ENCODE results near the gene ROBO2. TPM values are rescaled to one million over a fixed set of nuclear protein-coding genes. Genes with fewer than 3 reads are reported as not detected.
A peak's percentile ranks its signal among the peaks of the same experiment; 100 is the strongest.

The ROBO2 gene
- total RNA-seq, 1 donor from 2014 or later: 42.3 TPM

DNA sequence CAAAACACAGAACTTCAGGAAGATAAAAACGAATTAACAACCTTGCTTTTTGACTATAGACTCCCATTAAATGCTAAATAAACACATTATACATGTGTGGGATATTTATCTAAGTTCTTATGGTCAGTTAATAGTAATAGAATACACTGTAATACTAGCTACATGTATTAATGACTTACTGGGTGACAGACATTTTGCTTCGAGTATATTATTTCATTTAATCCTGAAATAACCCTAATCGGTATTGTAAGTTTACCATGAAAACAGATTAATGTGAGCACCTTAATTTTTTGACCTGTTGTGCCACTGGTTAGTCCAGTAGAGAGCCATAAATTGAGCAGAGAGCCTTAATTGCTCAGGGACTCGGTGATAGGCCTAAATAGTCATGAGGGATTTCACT lies 151.1 kb downstream of the ROBO2 start:
- DNase-seq: no peak

DNA sequence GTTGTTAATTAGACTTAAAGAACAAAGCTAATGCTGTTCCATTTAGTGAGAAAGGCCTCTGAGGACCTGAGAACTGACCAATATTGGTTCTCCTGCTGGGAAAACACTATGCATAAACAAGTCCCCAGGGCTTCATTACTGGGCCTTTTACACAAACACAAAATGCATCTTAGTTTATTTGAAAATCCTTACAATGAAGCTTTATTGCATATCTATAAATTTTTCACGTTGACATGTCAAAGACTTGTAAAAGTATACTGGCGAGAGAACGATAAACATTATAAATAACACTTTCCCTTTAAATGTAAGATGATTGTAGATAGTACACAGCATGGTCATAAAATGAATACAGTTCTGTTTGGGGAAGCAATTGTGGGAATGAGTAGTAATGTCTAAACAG lies 151.7 kb downstream of the ROBO2 start:
- no peak for DNase-seq

DNA sequence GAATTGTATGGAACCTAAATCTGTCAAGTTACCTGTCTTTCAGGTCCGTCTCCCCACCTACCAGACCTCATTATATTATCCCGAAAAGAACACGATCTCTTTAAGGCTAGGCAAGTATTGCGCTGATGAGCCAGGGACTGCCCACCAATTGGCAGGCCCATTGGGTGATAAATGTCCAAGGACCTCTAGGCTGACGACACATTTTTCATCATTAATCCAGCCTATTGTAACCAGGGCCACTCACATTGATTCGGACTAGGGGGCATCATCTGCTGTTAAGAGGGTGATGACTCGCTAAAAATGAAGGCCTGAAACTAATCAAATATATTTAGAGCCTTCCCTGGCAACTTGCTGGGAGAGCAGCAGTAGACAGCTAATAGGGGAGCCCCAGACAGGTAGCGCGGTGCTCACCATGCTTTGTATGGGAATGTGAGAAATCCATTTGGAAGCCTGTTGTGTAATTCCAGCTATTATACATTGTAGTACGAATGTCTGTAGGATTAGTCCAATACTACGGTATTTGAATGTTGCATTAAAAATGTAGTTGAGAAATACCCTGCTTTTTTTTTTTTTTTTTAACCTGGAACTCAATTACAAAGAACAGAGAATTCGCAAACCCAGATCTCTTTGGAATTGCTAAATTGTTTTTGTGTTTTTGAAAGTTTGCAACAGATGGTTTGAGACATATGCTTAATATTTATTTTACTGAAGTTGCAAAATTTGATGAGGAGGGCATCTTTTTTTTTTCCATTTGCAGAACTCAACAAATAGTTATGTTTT lies 156.1 kb downstream of the ROBO2 start:
- no peak for DNase-seq

DNA sequence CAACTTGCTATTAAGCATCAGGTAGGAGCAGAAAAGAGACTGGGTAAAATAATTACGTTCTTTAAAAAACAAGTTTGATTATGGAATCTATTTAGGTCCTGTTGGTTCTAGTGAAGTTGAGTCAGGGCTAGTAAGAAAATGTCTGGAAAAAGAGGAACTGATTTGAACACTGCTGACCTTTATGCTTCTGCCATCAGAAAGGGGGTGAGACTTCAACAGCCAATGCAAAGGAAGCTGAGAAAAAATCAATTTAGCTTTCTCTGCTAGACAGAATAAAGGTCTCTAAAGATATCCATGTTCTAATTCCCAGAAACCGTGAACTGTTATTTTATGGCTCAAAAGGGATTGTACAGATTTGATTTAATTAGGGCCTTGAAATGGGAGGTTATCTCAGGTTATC lies 157.5 kb downstream of the ROBO2 start:
- no peak for DNase-seq

DNA sequence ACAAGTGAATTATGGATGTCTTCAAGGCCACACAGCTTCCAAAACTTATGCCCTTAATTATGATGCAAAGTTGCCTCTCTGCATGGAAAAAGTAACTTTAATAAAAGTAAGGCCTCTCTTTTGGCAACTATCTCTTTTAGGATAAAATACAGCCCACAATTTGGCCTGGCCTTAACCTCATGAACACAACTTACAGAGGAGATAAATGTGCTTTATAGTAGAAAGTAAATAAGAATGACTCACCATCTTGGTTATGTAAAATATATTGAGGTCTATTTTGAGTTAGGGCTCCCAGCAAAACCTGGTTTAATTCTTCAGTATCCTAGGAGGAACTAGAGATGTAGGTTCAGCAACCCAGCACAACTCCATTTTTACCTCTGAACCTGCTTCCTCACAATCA lies 164.0 kb downstream of the ROBO2 start:
- no peak for DNase-seq

DNA sequence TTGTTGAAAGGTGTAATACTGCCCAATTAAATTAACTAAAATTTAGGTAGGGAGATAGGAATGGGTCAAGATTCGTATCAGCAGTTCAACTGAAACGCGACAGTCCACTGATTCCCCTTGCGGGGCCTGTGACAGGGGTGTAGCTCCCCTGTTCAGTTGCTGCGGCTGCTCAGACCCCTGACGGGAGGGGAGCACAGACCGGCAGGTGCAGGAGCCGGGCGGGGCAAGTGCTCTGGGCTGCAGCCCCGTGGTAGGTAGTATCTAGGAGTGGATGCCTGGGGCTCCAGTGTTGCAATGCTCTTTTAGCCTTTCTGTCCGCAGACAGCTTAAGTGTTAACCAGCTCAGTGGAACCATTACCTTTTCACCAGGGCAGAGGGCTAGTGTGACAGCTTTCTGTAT lies 164.9 kb downstream of the ROBO2 start:
- DNase-seq: no peak

DNA sequence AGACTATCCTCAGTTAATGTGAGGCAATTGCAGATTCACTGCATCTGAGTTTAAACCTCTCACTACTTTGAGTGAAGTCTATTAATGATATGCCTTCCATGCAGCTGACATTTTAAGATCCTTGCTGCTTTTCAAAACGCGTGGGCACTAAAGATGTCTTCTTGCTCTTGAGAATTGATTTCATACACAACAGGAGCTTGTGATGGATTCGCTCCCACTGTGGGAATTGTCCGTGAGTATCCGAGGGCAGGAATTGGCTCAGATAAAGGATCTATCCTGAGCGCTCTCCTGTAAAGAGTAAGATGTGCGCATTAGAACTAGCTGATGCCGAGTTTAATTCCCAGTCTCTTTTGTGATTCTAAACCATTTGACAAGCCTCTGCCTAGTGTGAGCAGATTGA lies 167.9 kb downstream of the ROBO2 start:
- DNase-seq: no peak

DNA sequence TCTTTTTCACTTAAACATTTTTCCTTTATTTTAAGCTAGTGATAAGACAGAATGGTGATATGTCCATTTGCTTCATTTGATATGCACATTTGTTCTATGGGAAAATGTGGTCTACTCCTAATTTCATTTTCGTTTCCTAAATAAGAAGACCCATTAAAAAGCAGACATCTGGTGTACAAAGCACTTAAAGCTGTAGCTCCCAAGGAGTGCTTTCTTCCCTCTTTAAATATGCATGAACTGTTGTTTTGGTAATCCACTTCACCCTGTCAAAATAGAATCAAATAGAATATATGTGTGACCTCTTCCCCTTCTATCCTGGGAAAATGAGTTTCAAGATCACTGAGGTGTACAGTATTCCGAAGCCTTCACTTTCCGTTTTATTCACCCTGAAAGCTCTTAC lies 182.8 kb downstream of the ROBO2 start:
- no peak for DNase-seq

DNA sequence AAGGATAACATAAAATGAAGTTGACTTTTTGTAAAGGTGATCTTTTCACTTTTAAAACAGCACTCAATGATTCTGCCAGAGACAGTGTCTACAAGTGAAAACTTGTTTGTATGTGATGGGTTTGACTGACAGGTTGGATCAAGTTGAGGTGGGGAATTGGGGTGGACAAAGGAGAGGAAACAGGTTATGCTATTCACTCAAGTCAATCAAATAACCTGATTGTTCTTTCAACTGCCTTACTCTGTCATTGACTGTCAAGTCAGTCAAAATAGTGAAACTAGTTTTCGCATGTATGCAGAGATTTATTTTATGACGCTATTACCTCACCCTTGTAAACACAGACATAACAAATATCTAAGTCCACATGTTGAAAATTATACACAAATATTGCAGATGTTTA lies 187.7 kb downstream of the ROBO2 start:
- peak; percentile 30 for DNase-seq

DNA sequence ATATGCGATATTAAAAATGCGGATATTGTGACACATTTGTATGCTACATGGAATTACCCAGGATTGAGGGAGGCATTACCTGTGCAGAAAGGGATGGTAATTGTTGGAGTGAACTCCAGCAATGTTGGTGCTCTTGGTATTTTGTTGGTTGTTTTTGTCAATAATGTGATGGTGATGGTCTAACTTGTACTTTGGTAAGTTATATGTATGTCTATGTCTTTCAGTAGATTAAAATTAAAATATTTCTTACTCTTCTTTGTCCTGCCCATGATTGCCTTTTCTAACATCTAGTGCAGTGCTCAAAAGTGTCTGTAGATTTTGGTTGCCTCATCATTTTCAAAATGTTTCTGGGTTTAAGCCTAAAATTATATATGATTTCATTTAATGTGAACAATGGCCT lies 192.7 kb downstream of the ROBO2 start:
- DNase-seq: no peak

DNA sequence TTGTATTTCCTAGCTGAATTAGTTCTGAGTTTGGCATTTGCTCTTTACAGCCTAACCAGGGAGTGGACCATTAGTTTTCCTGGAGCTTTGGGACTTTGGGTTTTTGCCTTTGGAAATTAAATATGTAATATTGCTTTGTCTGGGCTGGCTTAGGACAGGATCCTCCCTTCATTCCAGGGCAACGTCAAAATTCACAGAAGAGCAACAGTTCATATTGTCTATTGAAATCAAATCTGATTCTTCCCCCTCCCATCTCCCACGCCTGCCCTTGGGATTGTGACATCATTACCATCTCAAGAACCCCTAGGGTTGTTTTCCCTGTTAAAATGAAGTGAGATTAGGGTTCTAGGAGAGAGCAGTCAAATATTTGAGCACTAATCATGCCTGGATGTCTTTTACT lies 194.1 kb downstream of the ROBO2 start:
- DNase-seq: no peak

DNA sequence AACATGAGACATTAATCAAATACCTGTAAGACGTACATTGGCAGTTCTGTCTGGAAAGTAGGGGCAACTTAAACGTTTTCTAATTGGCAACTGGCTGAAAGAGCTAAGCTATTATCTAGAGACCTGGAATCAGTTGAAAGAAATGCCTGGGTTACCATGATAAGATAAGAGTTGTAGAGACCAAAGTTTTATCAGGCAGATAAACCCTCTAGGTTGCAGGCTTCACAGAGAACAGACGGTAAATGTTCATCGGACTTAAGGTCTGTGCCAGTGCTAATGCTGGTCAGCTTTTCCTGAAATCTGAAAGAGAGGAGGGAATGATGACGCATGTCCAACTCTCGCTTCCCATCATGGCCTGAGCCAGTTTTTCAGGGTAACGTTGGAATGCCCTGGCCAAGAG lies 196.2 kb downstream of the ROBO2 start:
- no peak for DNase-seq

DNA sequence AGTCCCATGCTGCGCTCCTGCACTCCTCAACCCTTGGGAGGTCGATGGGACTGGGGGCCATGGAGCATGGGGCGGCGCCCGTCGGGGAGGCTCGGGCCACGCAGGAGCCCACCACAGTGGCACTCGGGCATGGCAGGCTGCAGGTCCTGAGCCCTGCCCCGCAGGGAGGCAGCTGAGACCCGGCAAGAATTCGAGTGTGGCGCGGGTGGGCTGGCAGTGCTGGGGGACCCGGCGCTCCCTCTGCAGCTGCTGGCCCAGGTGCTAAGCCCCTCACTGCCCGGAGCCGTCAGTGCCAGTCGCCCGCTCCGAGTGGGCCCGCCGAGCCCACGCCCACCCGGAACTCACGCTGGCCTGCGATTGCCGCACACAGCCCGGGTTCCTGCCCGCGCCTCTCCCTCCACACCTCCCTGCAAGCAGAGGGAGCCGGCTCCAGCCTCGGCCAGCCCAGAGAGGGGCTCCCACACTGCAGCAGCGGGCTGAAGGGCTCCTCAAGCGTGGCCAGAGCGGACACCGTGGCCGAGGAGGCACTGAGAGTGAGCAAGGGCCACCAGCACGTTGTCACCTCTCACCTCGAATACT lies 200.3 kb downstream of the ROBO2 start:
- DNase-seq: no peak

DNA sequence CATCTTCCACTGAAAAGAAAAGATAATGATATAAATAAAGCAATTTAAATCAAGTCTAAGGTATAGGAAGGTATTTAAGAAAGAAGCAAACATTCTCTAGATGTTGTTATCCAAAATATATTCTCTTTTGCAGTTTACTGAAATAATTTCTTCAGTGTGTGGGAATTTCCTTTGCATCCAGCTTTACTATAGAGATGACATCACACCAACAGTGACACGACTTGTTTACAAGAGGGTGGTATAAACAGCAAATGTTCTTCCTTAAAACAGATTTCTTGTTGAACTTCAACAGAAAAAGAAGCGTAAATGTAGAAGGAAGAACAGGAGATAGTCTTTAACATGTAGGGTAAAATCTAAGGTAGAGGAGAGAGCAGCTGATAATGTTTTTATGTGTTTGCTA lies 202.5 kb downstream of the ROBO2 start:
- DNase-seq: peak; percentile 37

DNA sequence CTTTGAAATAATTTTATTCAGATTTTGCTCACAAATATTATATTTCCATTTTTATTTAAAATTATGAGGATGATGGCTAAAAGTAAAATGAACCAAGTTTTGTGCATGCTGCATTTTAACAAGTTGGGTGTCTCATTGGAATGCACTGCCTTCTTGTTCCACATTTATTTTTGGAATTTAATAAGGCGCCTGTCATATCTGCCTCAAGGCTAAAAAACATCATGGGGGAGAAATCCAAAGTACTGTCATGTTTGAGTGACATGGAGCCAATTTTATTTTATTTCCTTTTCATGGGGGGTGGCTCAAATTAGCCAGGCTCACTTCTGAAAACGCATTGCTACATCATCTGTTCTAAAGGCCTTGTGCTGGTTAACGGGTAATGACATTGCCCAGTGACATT lies 205.1 kb downstream of the ROBO2 start:
- DNase-seq: no peak

DNA sequence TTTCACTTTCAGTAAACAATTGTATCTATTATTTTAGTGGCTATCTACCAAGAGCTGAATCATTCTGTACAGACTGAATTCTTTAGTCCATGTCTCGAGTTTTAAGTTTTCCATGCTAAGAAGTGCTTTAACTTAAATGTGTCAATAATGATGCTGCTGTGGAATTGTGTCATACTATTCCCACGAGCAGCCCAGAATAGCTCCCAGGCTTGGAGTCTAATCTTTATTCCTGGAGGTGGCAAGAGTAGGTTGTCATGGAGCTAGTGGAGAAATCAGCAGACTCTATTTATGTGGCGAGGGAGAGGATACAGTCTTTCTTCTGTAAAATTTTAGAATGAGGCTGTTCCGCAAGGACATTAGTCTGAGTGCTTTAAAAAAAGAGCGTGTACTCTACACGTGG lies 207.2 kb downstream of the ROBO2 start:
- no peak for DNase-seq

DNA sequence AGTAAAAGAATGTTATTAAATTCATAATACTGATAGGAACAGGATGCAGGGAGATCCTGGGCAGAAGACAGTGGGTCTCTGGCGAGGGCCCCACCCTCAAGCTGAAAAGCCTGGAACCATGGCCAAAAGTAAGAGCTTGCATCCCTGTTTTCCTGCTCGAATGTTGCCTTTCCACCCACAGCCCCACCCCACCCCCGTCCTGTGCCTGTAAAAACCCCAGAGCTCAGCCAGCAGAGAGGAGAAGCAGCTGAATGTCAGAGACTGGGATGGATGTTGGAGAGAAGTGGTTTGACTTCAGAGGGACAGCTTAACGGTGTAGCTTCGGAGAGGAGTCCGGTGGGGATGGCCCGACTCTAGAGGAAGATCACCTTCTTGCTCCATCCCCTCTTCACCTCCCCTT lies 207.9 kb downstream of the ROBO2 start:
- no peak for DNase-seq

DNA sequence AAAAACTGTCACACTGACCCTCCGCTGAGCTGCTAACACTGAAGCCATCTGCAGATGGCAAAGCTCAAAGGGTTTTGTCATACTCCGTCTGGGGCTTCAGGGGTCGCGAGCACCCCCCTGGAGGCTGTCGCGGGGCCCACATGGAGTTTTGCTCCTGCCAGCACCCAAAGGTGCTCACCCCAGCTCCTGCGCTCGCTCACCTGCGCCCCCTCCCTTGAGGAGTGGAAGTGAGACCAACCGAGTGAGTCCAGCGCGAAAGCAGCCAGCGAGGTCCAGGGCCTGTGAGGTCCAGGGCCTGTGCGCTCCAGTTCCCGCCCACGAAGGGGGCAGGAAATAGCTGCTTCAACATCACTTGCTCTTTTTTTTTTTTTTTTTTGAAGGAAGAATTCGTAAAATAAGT lies 208.5 kb downstream of the ROBO2 start:
- no peak for DNase-seq

DNA sequence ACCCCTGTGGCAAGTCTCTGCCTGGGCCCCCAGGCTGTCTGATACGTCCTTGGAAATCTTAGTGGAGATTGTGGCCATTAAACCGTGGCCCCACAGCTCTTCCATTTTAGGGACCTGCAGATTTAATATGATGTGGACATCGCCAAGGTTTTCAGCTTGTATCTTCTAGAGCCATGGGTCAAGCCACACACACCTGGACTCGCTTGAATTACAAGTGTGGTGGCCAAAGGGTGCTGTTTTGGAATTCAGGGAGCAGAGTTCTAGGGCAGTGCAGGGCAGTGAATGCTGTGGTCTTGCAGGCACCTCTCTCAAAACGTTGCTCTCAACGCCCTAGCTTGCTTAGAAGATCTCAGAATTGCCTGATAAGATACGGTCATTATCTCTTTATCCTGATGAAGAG lies 211.2 kb downstream of the ROBO2 start:
- DNase-seq: no peak

DNA sequence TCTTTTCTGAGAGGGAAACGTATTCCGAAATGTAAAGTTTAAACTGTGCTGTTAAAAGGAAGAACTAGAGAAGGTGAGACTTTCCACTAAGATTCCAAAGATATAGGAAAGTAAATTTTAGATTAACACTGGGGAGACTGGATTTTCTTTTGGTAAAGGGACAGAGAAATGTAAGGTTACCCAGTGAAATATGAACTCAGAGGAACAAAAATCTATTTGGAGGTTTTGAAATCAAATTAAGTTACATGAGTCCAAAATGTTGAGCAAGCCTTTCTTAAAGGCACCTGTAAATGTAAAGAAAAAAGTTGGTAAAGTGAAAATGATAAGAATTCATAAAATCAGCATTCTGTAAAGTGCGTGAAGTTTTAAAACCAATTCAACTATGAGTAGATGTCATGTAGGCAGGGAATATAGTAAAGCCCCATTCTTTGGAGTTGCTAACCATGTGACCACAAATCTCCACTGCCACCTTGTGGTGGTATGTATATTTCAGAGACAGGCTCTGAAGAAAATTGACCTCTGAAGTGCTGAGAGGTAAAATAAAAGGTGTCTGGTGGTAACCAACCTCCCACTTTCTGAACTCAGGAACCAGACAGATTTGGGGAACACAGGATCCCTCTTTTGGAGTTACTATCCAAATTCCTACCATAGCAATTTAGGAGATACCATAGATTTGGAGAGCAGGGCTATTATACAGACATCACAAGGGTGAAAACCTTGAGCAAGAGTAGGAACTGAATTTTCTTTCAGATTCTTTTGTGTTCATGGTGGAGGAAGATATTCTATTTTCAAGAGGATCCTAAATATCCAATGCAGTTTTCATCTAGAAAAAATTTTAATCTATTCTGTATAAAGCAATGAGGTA lies 215.3 kb downstream of the ROBO2 start:
- peak; percentile 40 for DNase-seq

DNA sequence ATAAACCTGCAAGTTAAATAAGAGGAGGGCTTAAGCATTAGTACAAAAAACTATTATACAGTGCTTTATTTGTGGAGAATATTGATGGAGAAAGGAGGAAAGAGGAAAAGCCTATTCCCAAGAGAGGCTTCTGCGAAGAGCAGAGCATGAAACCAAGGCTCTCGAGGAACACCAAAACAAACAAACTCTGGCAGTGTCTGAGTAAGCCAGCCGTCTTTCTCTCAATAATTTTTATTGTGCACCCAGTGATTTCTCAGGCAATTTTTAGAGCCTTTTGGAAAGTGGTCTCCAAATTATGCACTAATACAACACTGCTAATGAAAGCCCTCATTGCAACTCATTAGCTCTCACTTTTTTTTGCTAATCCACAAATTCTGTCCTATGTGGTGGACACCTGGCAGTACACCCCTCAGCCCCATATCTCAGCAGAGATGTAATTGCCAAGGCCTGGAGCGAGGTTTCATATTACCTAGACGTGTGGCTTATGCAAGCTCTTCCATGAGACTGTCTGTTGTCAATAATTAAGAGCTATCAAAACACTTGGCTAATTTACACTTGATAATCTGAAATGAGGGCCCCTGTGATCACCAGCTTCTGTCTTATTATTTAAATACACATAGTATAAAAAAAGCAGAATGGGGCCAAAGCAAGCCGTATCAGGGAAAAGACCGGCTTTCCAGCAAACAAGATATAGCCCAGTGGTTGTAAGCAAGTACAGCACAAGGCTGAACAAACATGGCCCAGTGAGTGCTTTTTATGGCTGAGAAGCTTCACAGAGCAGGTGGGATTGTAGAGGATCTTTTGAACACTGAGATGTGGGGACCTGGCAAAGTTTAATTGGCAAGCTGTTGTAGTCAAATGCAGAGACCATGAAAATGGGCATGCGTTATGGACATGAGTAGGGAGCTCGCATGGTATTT lies 216.9 kb downstream of the ROBO2 start:
- DNase-seq: no peak

DNA sequence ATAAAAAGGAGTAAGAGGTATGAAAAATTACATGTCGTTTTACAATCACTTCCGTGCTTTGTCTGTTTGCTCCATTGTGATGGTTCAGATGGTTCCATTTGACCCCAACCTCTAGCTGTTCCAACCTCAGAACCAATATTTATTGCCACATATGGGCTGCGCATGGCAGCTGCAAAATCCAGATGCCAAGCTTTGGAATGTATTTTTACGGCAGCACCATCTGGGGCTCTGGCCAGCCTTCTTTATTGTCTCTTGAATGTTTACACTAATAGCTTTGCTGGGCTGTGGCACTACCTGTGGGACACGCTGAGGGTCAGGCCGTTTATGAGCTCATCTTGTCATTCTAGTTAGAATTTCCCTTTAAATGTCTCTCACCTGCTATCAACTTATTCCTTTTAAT lies 219.8 kb downstream of the ROBO2 start:
- DNase-seq: no peak
